ENCODE measurements around the gene COX8A. TPM values are rescaled to one million over a fixed set of nuclear protein-coding genes. Genes with fewer than 3 reads are reported as not detected.

COX8A gene
- total RNA-seq, 1 experiment from 2014 or later = 615 TPM

GRCh38 chr11:63945477-63946163 lies 28.8 kb upstream of the COX8A start:
- ChIA-PET POLR2A (ENCODE audit: low non-redundant PET) (no interaction called here), CTCF (interaction anchor here (0.6 to 2.6 kb wide), 12 partner anchors 10 to 466 kb away, joined by 3 to 44 read pairs (median 4); partner anchors contain the start of genes MARK2 and ZFTA)
- Histone ChIP-seq H3K36me3 (ENCODE audit: insufficient read depth, low read length, poor library complexity, severe bottlenecking) (peaks cover 30% of the 10 kb centered on the region), H3K9me3 (ENCODE audit: low read depth, low read length, poor library complexity, severe bottlenecking) (no peaks in the 10 kb centered on the region), H3K27ac (ENCODE audit: low read depth, low read length, poor library complexity, severe bottlenecking) (peak overlapping the region; percentile 39), H3K27me3 (replicated peaks; ENCODE audit: insufficient read depth, low read depth, low read length, poor library complexity) (no peaks in the 10 kb centered on the region), H3K4me1 (ENCODE audit: insufficient read depth, low read length, poor library complexity, severe bottlenecking) (peaks cover 7% of the 10 kb centered on the region), H3K4me3 (ENCODE audit: low read depth, low read length, poor library complexity, severe bottlenecking) (no peak overlapping the region)
- BruUV-seq (replicated peaks) = no TSS peak
- peak; percentile 90 for DNase-seq (ENCODE audit: low spot score)
- TF ChIP-seq CTCF (conservative IDR thresholded peaks at IDR 0.05; ENCODE audit: low read depth, low read length) (peak; percentile 84), EZH2 (IDR thresholded peaks at IDR 0.05; ENCODE audit: borderline replicate concordance, low read depth, low read length, poor library complexity, severe bottlenecking) (no peak)
- intact Hi-C loops (cut with micrococcal nuclease; ENCODE audit: unreplicated experiment) = loop anchor here (1.0 to 2.0 kb wide), 2 partner anchors 107 to 177 kb away; partner anchors contain the start of gene ZFTA

- ChIA-PET CTCF (no interaction called here), POLR2A (ENCODE audit: low non-redundant PET) (interaction anchor here (1.0 kb wide), 1 partner anchor 10 kb away, joined by 3 read pairs; no protein-coding TSS in a partner anchor)
- no peak for DNase-seq (ENCODE audit: low spot score)
- no peak overlapping the region for H3K4me3 ChIP-seq (ENCODE audit: low read depth, low read length, poor library complexity, severe bottlenecking)
- no peak for TF ChIP-seq CTCF (conservative IDR thresholded peaks at IDR 0.05; ENCODE audit: low read depth, low read length)
- TF ChIP-seq EZH2 (IDR thresholded peaks at IDR 0.05; ENCODE audit: borderline replicate concordance, low read depth, low read length, poor library complexity, severe bottlenecking) = no peak
- BruUV-seq (replicated peaks) = no TSS peak
- H3K27me3 ChIP-seq (replicated peaks; ENCODE audit: insufficient read depth, low read depth, low read length, poor library complexity) = no peaks in the 10 kb centered on the region
- peak overlapping the region; percentile 29 for H3K27ac ChIP-seq (ENCODE audit: low read depth, low read length, poor library complexity, severe bottlenecking)
- intact Hi-C loops (cut with micrococcal nuclease; ENCODE audit: unreplicated experiment) = no loop called here
- peaks cover 55% of the 10 kb centered on the region for H3K36me3 ChIP-seq (ENCODE audit: insufficient read depth, low read length, poor library complexity, severe bottlenecking)
- H3K9me3 ChIP-seq (ENCODE audit: low read depth, low read length, poor library complexity, severe bottlenecking) = no peaks in the 10 kb centered on the region
- H3K4me1 ChIP-seq (ENCODE audit: insufficient read depth, low read length, poor library complexity, severe bottlenecking) = no peaks in the 10 kb centered on the region
Observed at GRCh38 chr11:63951779-63952536, 22.5 kb upstream of the COX8A start.

- Histone ChIP-seq H3K4me3 (ENCODE audit: low read depth, low read length, poor library complexity, severe bottlenecking) (no peak overlapping the region), H3K4me1 (ENCODE audit: insufficient read depth, low read length, poor library complexity, severe bottlenecking) (no peaks in the 10 kb centered on the region), H3K27me3 (replicated peaks; ENCODE audit: insufficient read depth, low read depth, low read length, poor library complexity) (no peaks in the 10 kb centered on the region), H3K9me3 (ENCODE audit: low read depth, low read length, poor library complexity, severe bottlenecking) (no peaks in the 10 kb centered on the region), H3K36me3 (ENCODE audit: insufficient read depth, low read length, poor library complexity, severe bottlenecking) (peaks cover 50% of the 10 kb centered on the region), H3K27ac (ENCODE audit: low read depth, low read length, poor library complexity, severe bottlenecking) (no peak overlapping the region)
- CTCF ChIA-PET = no interaction called here
- POLR2A ChIA-PET (ENCODE audit: low non-redundant PET) = interaction anchor here (0.6 to 1.0 kb wide), 2 partner anchors 9 to 10 kb away, joined by 3 read pairs; no protein-coding TSS in a partner anchor
- no peak for DNase-seq (ENCODE audit: low spot score)
- no TSS peak for BruUV-seq (replicated peaks)
- intact Hi-C loops (cut with micrococcal nuclease; ENCODE audit: unreplicated experiment) = no loop called here
- TF ChIP-seq EZH2 (IDR thresholded peaks at IDR 0.05; ENCODE audit: borderline replicate concordance, low read depth, low read length, poor library complexity, severe bottlenecking) = no peak
- no peak for TF ChIP-seq CTCF (conservative IDR thresholded peaks at IDR 0.05; ENCODE audit: low read depth, low read length)
Observed at GRCh38 chr11:63952570-63952969, 21.9 kb upstream of the COX8A start.
